HUES48 (cell line): ENCODE data around the gene RTEL1.
"Not testable (repeated sequence)": the region's sequence is repeated elsewhere in the genome, so short reads cannot be mapped to it uniquely, and the experiment has no call there.

Experiments used
- H3K27ac ChIP-seq: one replicate; pipeline ENCODE4 v1.7.0; 2013; ENCODE audit warnings: low read depth, low read length, inconsistent platforms
- H3K27me3 ChIP-seq: 2 replicates; pipeline ENCODE4 v1.6.1; 2013; ENCODE audit warnings: mild to moderate bottlenecking, low read length; ENCODE audit not compliant: control insufficient read depth, insufficient read depth
- H3K36me3 ChIP-seq: 2 replicates; pipeline ENCODE4 v1.6.1; 2013; ENCODE audit warnings: low read length; ENCODE audit not compliant: control insufficient read depth, insufficient read depth
- H3K4me1 ChIP-seq: 2 replicates; pipeline ENCODE4 v1.6.1; 2013; ENCODE audit warnings: mild to moderate bottlenecking, low read length; ENCODE audit not compliant: control insufficient read depth, insufficient read depth
- H3K4me3 ChIP-seq: 2 replicates; pipeline ENCODE4 v1.5.1; 2013; ENCODE audit warnings: mild to moderate bottlenecking, low read depth, low read length
- H3K9ac ChIP-seq: 2 replicates; pipeline ENCODE4 v1.6.1; 2013; ENCODE audit warnings: mild to moderate bottlenecking, low read depth, low read length, moderate library complexity
- H3K9me3 ChIP-seq: 2 replicates; pipeline ENCODE4 v1.6.1; 2013; ENCODE audit warnings: low read length; ENCODE audit not compliant: control insufficient read depth, insufficient read depth

The RTEL1 gene

GRCh38 chr20:63630956-63631355 is 27.2 kb upstream of the RTEL1 start:
- not testable (repeated sequence) for H3K9ac ChIP-seq, H3K36me3 ChIP-seq, H3K27me3 ChIP-seq, H3K4me1 ChIP-seq, H3K4me3 ChIP-seq, H3K9me3 ChIP-seq, H3K27ac ChIP-seq

GRCh38 chr20:63631426-63631825 is 26.7 kb upstream of the RTEL1 start:
- H3K4me3 ChIP-seq, H3K36me3 ChIP-seq, H3K9me3 ChIP-seq, H3K27me3 ChIP-seq, H3K9ac ChIP-seq, H3K4me1 ChIP-seq, H3K27ac ChIP-seq: not testable (repeated sequence)

- Histone ChIP-seq H3K27ac (no peak overlapping the region), H3K4me3 (no peak overlapping the region), H3K36me3 (no peaks in the 10 kb centered on the region), H3K9me3 (no peaks in the 10 kb centered on the region), H3K9ac (no peak overlapping the region), H3K27me3 (no peaks in the 10 kb centered on the region), H3K4me1 (no peaks in the 10 kb centered on the region)
These were observed 24.4 kb upstream of the RTEL1 start for GRCh38 chr20:63633732-63634131.

- no peak overlapping the region for H3K9ac ChIP-seq
- no peak overlapping the region for H3K27ac ChIP-seq
- H3K4me1 ChIP-seq: no peaks in the 10 kb centered on the region
- H3K36me3 ChIP-seq: no peaks in the 10 kb centered on the region
- H3K27me3 ChIP-seq: no peaks in the 10 kb centered on the region
- no peak overlapping the region for H3K4me3 ChIP-seq
- no peaks in the 10 kb centered on the region for H3K9me3 ChIP-seq
These were observed 22.5 kb upstream of the RTEL1 start for GRCh38 chr20:63635431-63636141.

- Histone ChIP-seq H3K4me1 (no peaks in the 10 kb centered on the region), H3K27ac (no peak overlapping the region), H3K9ac (no peak overlapping the region)
These were observed 21.1 kb upstream of the RTEL1 start for GRCh38 chr20:63636752-63637628.

GRCh38 chr20:63639093-63639975 is 18.8 kb upstream of the RTEL1 start:
- H3K4me3 ChIP-seq: no peak overlapping the region
- H3K27ac ChIP-seq: no peak overlapping the region
- peaks cover 2% of the 10 kb centered on the region; the same call in 1 of the 2 replicates for H3K36me3 ChIP-seq
- no peak overlapping the region for H3K9ac ChIP-seq
- peaks cover 6% of the 10 kb centered on the region; the same call in 1 of the 2 replicates for H3K4me1 ChIP-seq
- no peaks in the 10 kb centered on the region for H3K9me3 ChIP-seq
- no peaks in the 10 kb centered on the region for H3K27me3 ChIP-seq

More at GRCh38 chr20:63636752-63637628, 21.1 kb upstream of the RTEL1 start:
- H3K27me3 ChIP-seq: no peaks in the 10 kb centered on the region
- H3K4me3 ChIP-seq: no peak overlapping the region
- H3K9me3 ChIP-seq: no peaks in the 10 kb centered on the region
- H3K36me3 ChIP-seq: no peaks in the 10 kb centered on the region

GRCh38 chr20:63640086-63640485 is 18.0 kb upstream of the RTEL1 start:
- H3K4me3 ChIP-seq: no peak overlapping the region
- no peak overlapping the region for H3K9ac ChIP-seq
- peaks cover 2% of the 10 kb centered on the region; the same call in 1 of the 2 replicates for H3K36me3 ChIP-seq
- H3K9me3 ChIP-seq: no peaks in the 10 kb centered on the region
- H3K4me1 ChIP-seq: peaks cover 6% of the 10 kb centered on the region; the same call in 1 of the 2 replicates
- H3K27me3 ChIP-seq: no peaks in the 10 kb centered on the region
- H3K27ac ChIP-seq: no peak overlapping the region

GRCh38 chr20:63640686-63641085 is 17.4 kb upstream of the RTEL1 start:
- not testable (repeated sequence) for H3K9me3 ChIP-seq, H3K4me1 ChIP-seq, H3K9ac ChIP-seq, H3K36me3 ChIP-seq, H3K27me3 ChIP-seq, H3K27ac ChIP-seq, H3K4me3 ChIP-seq

- no peak overlapping the region; the same call in 1 of the 2 replicates for H3K9ac ChIP-seq
- H3K36me3 ChIP-seq: peaks cover 2% of the 10 kb centered on the region; the same call in 1 of the 2 replicates
- H3K4me3 ChIP-seq: peak overlapping the region; percentile 57
- peaks cover 6% of the 10 kb centered on the region; the same call in 1 of the 2 replicates for H3K4me1 ChIP-seq
- H3K27me3 ChIP-seq: no peaks in the 10 kb centered on the region
- no peaks in the 10 kb centered on the region for H3K9me3 ChIP-seq
- H3K27ac ChIP-seq: peak overlapping the region; percentile 12
These were observed 16.8 kb upstream of the RTEL1 start for GRCh38 chr20:63641146-63641791.

- H3K27me3 ChIP-seq: no peaks in the 10 kb centered on the region
- peak overlapping the region; percentile 71 for H3K4me3 ChIP-seq
- H3K36me3 ChIP-seq: peaks cover 2% of the 10 kb centered on the region; the same call in 1 of the 2 replicates
- peaks cover 6% of the 10 kb centered on the region; the same call in 1 of the 2 replicates for H3K4me1 ChIP-seq
- H3K27ac ChIP-seq: peak overlapping the region; percentile 78
- no peaks in the 10 kb centered on the region for H3K9me3 ChIP-seq
- H3K9ac ChIP-seq: peak overlapping the region; percentile 55
These were observed 16.2 kb upstream of the RTEL1 start for GRCh38 chr20:63641792-63642523.
